DOHH2 (cell line): ENCODE measurements around the gene PRKAR2B.
A peak's percentile ranks its signal among the peaks of the same experiment; 100 is the strongest.

ENCODE experiments used
- H3F3A ChIP-seq: fragments of 200-600 bp; sonication (generic), shearing (Covaris generic); 2 replicates; pipeline ENCODE4 v1.6.0; 2016; ENCODE audit warnings: antibody characterized with exemption, mild to moderate bottlenecking; ENCODE audit not compliant: control insufficient read depth, insufficient read depth
- H3K27ac ChIP-seq: fragments of 200-600 bp; sonication (generic); 2 replicates; pipeline ENCODE4 v1.5.1; 2014; ENCODE audit warnings: low read depth, mild to moderate bottlenecking, low read length, moderate library complexity
- H3K27me3 ChIP-seq: fragments of 200-600 bp; sonication (generic); 2 replicates; pipeline ENCODE4 v1.6.1; 2014; ENCODE audit warnings: mild to moderate bottlenecking, low read length, mixed read lengths; ENCODE audit not compliant: control insufficient read depth
- H3K36me3 ChIP-seq: fragments of 200-600 bp; sonication (generic); 2 replicates; pipeline ENCODE4 v1.6.1; 2014; ENCODE audit warnings: mild to moderate bottlenecking, low read length, moderate library complexity, mixed read lengths; ENCODE audit not compliant: control insufficient read depth
- H3K4me1 ChIP-seq: fragments of 200-600 bp; sonication (generic); 2 replicates; pipeline ENCODE4 v1.6.1; 2014; ENCODE audit warnings: mild to moderate bottlenecking, low read length, mixed read lengths; ENCODE audit not compliant: control insufficient read depth
- H3K4me2 ChIP-seq: fragments of 200-600 bp; sonication (generic); 2 replicates; pipeline ENCODE4 v1.6.0; 2014; ENCODE audit warnings: mild to moderate bottlenecking, low read length, moderate library complexity
- H3K4me3 ChIP-seq: fragments of 200-600 bp; sonication (generic); 2 replicates; pipeline ENCODE4 v1.5.1; 2014; ENCODE audit warnings: mild to moderate bottlenecking, low read length, mixed read lengths
- H3K79me2 ChIP-seq: fragments of 200-600 bp; sonication (generic); 2 replicates; pipeline ENCODE4 v1.6.1; 2014; ENCODE audit warnings: mild to moderate bottlenecking, low read length, mixed read lengths; ENCODE audit not compliant: control insufficient read depth
- H3K9me2 ChIP-seq: fragments of 200-600 bp; sonication (generic); replicated peaks from 2 replicates; pipeline ENCODE4 v1.6.1; 2014; ENCODE audit warnings: mild to moderate bottlenecking, low read length, mixed read lengths; ENCODE audit not compliant: control insufficient read depth
- H3K9me3 ChIP-seq: fragments of 200-600 bp; sonication (generic); 2 replicates; pipeline ENCODE4 v1.6.1; 2014; ENCODE audit warnings: antibody characterized with exemption, low read length, mixed read lengths; ENCODE audit not compliant: control insufficient read depth, insufficient read depth
- H4K20me1 ChIP-seq: fragments of 200-600 bp; sonication (generic); 2 replicates; pipeline ENCODE4 v1.6.0; 2014; ENCODE audit warnings: low read depth, mild to moderate bottlenecking, antibody characterized with exemption, low read length, moderate library complexity; ENCODE audit not compliant: control insufficient read depth, insufficient read depth
- EZH2phosphoT487 ChIP-seq: fragments of 200-600 bp; sonication (generic); IDR thresholded peaks from 2 replicates; pipeline ENCODE4 v1.6.1; 2017; ENCODE audit warnings: borderline replicate concordance, mild to moderate bottlenecking, antibody characterized with exemption, low read length, moderate library complexity, mixed read lengths
- TF ChIP-seq, protein P1 (sequence below): fragments of 200-600 bp; sonication (generic); IDR thresholded peaks from one replicate; pipeline ENCODE4 v1.5.1; 2014; ENCODE audit warnings: antibody characterized with exemption, mild to moderate bottlenecking, low read depth, low read length; ENCODE audit not compliant: poor library complexity, severe bottlenecking

Gene PRKAR2B

GRCh38 chr7:107123392-107123791 is 78.9 kb downstream of the PRKAR2B start:
- H3F3A ChIP-seq = no peaks in the 10 kb centered on the region
- H3K9me3 ChIP-seq = no peaks in the 10 kb centered on the region
- H3K27ac ChIP-seq = no peak overlapping the region
- peaks cover 18% of the 10 kb centered on the region for H3K36me3 ChIP-seq
- H3K4me2 ChIP-seq = no peak overlapping the region
- TF ChIP-seq, protein P1, sequence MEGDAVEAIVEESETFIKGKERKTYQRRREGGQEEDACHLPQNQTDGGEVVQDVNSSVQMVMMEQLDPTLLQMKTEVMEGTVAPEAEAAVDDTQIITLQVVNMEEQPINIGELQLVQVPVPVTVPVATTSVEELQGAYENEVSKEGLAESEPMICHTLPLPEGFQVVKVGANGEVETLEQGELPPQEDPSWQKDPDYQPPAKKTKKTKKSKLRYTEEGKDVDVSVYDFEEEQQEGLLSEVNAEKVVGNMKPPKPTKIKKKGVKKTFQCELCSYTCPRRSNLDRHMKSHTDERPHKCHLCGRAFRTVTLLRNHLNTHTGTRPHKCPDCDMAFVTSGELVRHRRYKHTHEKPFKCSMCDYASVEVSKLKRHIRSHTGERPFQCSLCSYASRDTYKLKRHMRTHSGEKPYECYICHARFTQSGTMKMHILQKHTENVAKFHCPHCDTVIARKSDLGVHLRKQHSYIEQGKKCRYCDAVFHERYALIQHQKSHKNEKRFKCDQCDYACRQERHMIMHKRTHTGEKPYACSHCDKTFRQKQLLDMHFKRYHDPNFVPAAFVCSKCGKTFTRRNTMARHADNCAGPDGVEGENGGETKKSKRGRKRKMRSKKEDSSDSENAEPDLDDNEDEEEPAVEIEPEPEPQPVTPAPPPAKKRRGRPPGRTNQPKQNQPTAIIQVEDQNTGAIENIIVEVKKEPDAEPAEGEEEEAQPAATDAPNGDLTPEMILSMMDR = no peak
- H3K4me3 ChIP-seq = no peak overlapping the region
- no peaks in the 10 kb centered on the region for H4K20me1 ChIP-seq
- H3K79me2 ChIP-seq = peaks cover 46% of the 10 kb centered on the region
- no peaks in the 10 kb centered on the region for H3K9me2 ChIP-seq
- H3K27me3 ChIP-seq = no peaks in the 10 kb centered on the region
- peaks cover 35% of the 10 kb centered on the region for H3K4me1 ChIP-seq

DNA sequence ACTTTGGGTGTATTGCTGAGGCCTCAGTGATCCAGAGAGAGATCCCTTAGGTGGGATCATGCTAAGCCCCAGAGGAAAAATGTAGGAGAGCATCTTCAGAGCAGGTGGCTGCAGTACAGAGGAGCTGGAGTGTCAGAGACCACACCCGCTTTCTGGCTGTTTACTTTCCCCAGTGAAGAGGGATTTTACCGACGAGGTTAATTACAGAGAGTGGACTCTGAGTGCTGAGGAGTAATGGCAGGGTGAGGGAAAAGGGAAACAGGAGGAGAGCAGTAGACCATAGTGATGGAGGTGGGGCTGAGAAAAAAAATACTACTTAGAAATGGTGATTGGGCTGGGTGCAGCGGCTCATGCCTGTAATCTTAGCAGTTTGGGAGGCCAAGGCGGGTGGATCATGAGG is 81.0 kb downstream of the PRKAR2B start:
- Histone ChIP-seq H3K79me2 (peaks cover 25% of the 10 kb centered on the region), H4K20me1 (no peaks in the 10 kb centered on the region), H3K4me1 (peaks cover 30% of the 10 kb centered on the region), H3K4me3 (peak overlapping the region; percentile 21), H3K4me2 (peak overlapping the region; percentile 52), H3K27ac (no peak overlapping the region), H3K27me3 (no peaks in the 10 kb centered on the region), H3K36me3 (peaks cover 29% of the 10 kb centered on the region), H3K9me2 (no peaks in the 10 kb centered on the region), H3K9me3 (no peaks in the 10 kb centered on the region), H3F3A (peaks cover 3% of the 10 kb centered on the region)
- TF ChIP-seq, protein P1 = no peak
- no peak for TF ChIP-seq EZH2phosphoT487

DNA sequence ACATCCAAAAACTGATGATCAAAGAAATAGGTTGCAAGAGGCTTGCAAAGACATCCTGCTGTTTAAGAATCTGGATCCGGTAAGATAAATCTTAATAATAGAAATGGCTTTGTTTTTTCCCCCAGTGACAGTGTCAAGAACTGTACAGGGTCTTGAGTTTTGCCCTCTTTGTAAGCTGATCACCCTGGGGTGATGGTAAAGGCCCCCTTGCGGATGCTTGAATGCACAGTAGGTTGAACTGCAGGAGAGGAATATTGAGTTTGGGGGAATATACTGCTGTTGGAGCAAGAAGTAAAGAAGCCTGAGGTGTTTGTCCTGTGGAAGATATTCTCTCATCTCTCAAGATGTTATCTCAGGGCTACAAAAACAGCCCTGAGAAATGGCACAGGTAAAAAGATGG is 83.7 kb downstream of the PRKAR2B start:
- Histone ChIP-seq H3K4me3 (no peak overlapping the region), H3K4me1 (peaks cover 30% of the 10 kb centered on the region)

GRCh38 chr7:107128748-107129147 is 84.2 kb downstream of the PRKAR2B start:
- H3K4me3 ChIP-seq = no peak overlapping the region
- H3K27me3 ChIP-seq = no peaks in the 10 kb centered on the region
- peaks cover 16% of the 10 kb centered on the region for H3K79me2 ChIP-seq
- H3K9me2 ChIP-seq = no peaks in the 10 kb centered on the region
- TF ChIP-seq, protein P1 = no peak
- no peak for TF ChIP-seq EZH2phosphoT487
- peaks cover 37% of the 10 kb centered on the region for H3K36me3 ChIP-seq
- H3K4me1 ChIP-seq = peaks cover 30% of the 10 kb centered on the region
- no peaks in the 10 kb centered on the region for H3K9me3 ChIP-seq
- H3K27ac ChIP-seq = no peak overlapping the region
- no peak overlapping the region for H3K4me2 ChIP-seq
- H3F3A ChIP-seq = peaks cover 3% of the 10 kb centered on the region
- no peaks in the 10 kb centered on the region for H4K20me1 ChIP-seq

More for the DNA sequence above, 83.7 kb downstream of the PRKAR2B start:
- Histone ChIP-seq H3K27me3 (no peaks in the 10 kb centered on the region), H3K9me2 (no peaks in the 10 kb centered on the region), H3F3A (peaks cover 3% of the 10 kb centered on the region), H3K9me3 (no peaks in the 10 kb centered on the region), H3K79me2 (peaks cover 20% of the 10 kb centered on the region), H3K36me3 (peaks cover 38% of the 10 kb centered on the region), H4K20me1 (no peaks in the 10 kb centered on the region), H3K27ac (no peak overlapping the region), H3K4me2 (no peak overlapping the region)
- no peak for TF ChIP-seq EZH2phosphoT487
